GM12874 (cell line): Measurements from ENCODE around the gene DHODH.

Experiments
- TF ChIP-seq, protein P1 (sequence below): IDR thresholded peaks from 2 replicates; pipeline ENCODE4 v1.5.1; 2011; ENCODE audit warnings: low read depth, mild to moderate bottlenecking, control low read depth, low read length, moderate library complexity; ENCODE audit not compliant: insufficient read depth

Gene DHODH

DNA sequence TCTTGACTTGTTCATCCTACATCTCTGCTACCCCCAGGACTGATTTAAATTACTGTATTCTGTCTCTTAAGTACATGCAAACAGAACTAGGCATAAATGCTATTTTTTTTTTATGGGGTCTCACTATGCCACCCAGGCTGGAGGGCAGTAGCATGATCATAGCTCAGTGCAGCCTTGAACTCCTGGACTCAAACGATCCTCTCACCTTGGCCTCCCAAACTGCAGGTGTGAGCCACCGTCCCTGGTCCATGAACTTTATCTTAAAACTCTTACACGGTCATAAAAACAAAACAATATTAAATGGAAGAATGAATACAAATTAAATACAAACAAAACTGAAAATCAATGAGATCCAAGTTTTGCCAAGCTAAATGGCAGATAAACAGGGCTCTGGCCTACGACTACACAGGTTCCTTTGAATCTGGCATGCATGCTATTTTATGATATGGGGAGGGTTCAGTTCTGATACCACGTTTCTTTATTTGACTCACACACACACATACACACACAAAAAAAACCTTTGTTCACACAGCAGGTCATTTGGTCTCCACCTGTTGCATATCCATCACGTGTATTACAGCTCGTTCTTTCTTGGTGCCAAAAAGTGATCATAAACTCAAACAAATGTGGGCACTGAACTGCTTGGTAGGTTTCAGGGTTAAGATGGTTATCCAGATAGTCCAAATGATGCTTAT, 7.2 kb upstream of the DHODH start:
- TF ChIP-seq, protein P1, sequence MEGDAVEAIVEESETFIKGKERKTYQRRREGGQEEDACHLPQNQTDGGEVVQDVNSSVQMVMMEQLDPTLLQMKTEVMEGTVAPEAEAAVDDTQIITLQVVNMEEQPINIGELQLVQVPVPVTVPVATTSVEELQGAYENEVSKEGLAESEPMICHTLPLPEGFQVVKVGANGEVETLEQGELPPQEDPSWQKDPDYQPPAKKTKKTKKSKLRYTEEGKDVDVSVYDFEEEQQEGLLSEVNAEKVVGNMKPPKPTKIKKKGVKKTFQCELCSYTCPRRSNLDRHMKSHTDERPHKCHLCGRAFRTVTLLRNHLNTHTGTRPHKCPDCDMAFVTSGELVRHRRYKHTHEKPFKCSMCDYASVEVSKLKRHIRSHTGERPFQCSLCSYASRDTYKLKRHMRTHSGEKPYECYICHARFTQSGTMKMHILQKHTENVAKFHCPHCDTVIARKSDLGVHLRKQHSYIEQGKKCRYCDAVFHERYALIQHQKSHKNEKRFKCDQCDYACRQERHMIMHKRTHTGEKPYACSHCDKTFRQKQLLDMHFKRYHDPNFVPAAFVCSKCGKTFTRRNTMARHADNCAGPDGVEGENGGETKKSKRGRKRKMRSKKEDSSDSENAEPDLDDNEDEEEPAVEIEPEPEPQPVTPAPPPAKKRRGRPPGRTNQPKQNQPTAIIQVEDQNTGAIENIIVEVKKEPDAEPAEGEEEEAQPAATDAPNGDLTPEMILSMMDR: no peak

DNA sequence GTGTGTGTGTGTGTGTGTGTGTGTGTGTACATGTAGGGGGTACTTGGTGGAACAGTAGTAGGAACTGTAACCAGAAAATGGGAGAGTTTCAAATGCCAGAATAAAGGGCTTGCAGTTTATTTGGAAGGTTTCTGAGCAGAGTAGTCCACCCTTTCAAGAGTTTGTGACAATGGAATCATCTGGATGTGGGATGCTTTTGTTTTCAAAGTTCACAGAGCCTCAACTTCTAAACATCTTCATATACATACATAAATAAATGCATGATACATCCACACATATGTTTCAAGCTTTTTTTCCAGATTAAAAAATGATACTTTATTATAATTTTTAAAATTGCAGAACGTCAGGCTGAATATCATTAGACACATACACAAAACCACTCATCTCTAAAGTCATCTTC, 5.9 kb upstream of the DHODH start:
- TF ChIP-seq, protein P1: no peak

DNA sequence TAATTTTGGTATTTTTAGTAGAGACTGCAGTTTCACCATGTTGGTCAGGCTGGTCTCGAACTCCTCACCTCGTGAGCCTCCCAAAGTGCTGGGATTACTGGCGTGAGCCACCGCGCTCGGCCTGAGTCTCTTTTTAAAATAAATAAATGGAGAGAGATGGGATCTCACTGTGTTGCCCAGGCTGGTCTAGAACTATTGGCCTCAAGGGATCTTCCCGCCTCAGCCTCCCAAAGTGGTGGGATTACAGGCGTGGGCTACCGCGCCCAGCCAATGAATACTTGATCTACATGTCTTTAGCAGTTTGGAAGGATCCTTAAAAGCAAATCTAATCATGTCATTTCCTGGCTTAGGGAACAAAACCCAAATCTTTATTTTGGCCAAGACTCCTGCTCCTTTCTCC, 1.2 kb downstream of the DHODH start:
- TF ChIP-seq, protein P1: no peak

DNA sequence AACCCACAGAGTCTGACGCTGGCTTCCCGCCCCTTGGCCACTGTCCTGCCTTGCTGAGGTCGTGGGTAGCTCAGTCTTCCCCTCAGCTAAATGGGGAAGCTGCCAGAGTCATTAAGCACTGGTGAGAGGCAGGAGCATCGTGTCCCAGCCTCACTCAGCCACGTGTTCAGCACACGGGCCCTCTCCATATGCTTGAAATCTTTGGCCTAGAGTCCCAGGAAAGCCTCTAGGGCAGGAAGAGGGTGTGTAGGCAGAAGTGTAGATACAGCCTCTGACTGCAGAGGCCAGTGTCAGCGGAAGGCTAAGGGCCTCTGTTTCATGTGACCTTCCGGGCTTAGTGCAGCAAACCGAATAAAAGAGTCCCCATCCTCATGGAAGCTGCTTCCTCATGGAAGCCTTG, 4.1 kb downstream of the DHODH start:
- TF ChIP-seq, protein P1: no peak

DNA sequence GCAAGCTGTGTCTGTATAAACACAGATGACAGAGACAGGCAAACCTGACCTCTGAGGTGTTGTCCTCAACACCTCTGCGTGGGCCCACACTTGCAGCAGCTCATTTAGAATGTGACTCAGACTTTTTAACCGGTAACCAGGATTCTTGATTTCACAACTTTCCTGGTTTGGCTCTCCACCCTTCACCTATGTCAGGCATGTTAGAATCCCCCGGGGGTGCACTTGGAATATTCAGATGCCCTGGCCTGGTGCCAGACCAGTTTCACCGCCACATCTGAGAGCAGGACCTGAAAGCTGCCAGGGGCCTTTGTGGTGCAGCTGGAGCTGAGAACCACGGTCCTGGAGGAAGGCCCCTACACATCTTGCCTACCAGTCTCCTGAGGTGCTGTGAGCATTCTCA, 4.8 kb downstream of the DHODH start:
- TF ChIP-seq, protein P1: no peak

DNA sequence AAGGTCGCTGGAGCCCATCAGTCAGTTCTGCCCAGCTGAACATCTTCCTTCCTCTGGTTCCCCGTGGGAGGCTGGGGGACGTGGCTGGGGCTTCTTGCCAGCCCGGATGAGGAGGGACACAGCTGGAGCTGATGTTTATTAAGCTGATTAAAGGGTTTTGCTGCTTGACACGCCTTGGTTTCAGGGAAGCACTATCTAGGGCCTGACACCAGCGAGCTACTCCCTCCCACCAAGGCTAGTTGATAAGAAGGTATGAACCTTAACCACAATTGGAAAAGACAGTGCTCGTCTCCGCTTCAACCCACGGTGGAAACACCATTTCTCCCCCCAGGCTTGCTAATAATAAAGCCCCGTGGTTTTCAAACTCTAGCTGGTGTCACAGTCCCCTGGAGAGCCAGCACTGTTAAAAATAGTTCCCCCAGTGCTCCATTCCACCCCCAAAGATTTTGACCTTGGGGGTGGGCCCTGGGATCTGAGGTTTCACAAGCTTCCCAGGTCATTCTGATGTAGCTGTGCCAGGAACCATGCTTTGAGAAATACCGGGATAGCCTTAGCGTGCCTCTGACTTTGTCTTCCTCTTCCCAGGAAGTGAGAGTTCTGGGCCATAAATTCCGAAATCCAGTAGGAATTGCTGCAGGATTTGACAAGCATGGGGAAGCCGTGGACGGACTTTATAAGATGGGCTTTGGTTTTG, 5.5 kb downstream of the DHODH start:
- TF ChIP-seq, protein P1: no peak

DNA sequence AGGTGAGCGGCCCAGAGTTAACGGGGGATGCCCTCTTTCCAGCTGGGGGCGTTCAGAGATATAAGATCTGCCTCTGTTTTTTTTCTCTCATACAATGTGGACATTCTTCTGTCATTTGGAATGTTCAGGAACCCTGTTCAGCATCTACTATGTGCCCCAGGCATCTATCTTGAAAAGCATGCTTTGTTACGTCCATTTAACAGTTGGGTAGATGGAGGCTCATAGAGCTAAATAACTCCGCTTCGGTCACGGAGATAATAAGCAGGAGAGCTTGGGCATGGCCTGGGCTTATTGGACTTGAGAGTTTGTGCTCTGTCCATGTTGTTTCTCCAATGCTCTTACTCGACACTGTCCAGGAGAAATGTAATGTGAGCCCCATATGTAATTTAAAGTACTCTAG, 6.1 kb downstream of the DHODH start:
- TF ChIP-seq, protein P1: no peak
